HepG2 (cell line): ENCODE results near the gene ABHD17A. TPM values are rescaled to one million over a fixed set of nuclear protein-coding genes. Genes with fewer than 3 reads are reported as not detected.
A peak's percentile ranks its signal among the peaks of the same experiment; 100 is the strongest.

Experiments used
- AGO1 ChIP-seq: fragments of 200-400 bp; formaldehyde crosslinking; IDR thresholded peaks from 2 replicates; pipeline ENCODE4 v1.6.1; 2017; ENCODE audit warnings: mild to moderate bottlenecking, low read depth, low read length, moderate library complexity; ENCODE audit not compliant: poor library complexity, severe bottlenecking
- ELF3 ChIP-seq: IDR thresholded peaks from 2 replicates; pipeline ENCODE4 v1.6.1; 2016; ENCODE audit warnings: missing genetic modification reagents, missing compliant biosample characterization
- EP300 ChIP-seq, 3 experiments: sonication (generic) in 1 of 3; formaldehyde crosslinking in 1 of 3; IDR thresholded peaks; 2 replicates each; pipeline versions ENCODE4 v1.5.1 to v1.6.1; 2011 to 2020; ENCODE audit warnings: low read depth in 2 of 3, low read length in 2 of 3, borderline replicate concordance in 1 of 3, improper control_type of control experiment in 1 of 3, mild to moderate bottlenecking in 1 of 3, missing genetic modification reagents in 1 of 3, moderate library complexity in 1 of 3
- KDM5B ChIP-seq: sonication (generic); formaldehyde crosslinking; IDR thresholded peaks from 2 replicates; pipeline ENCODE4 v1.4.0; 2020; ENCODE audit warnings: missing genetic modification reagents, mild to moderate bottlenecking, borderline replicate concordance
- PHF20 ChIP-seq: sonication (generic); formaldehyde crosslinking; IDR thresholded peaks from 2 replicates; pipeline ENCODE4 v1.5.0; 2020; ENCODE audit warnings: mild to moderate bottlenecking, missing genetic modification reagents
- POLR2G ChIP-seq: fragments of 200-400 bp; formaldehyde crosslinking; IDR thresholded peaks from 2 replicates; pipeline ENCODE4 v1.6.1; 2018; ENCODE audit warnings: mild to moderate bottlenecking, low read depth, low read length, moderate library complexity
- ZNF598 ChIP-seq: sonication (generic); formaldehyde crosslinking; IDR thresholded peaks from 2 replicates; pipeline ENCODE4 v1.5.1; 2020; ENCODE audit warnings: mild to moderate bottlenecking, missing genetic modification reagents, borderline replicate concordance
- ZNF678 ChIP-seq: sonication (generic); formaldehyde crosslinking; IDR thresholded peaks from 2 replicates; pipeline ENCODE4 v1.4.0; 2020; ENCODE audit warnings: mild to moderate bottlenecking, missing genetic modification reagents
- polyA plus RNA-seq, 8 experiments: library from polyadenylated mRNA; depleted of rRNA in 3 of 8; stranded (reverse) in 7 of 8; unstranded in 1 of 8; fragments of >200 nt; fragmentation: Illumina TruSeq in 4 of 8; extraction: Trizol in 4 of 8; gene quantifications; 2 replicates each; pipeline versions ENCODE4 v1.2.1 to v1.2.3, GENCODE V29; 2011 to 2016; ENCODE audit warnings: low read depth in 4 of 8, missing spikeins in 1 of 8, mixed read lengths in 1 of 8; ENCODE audit not compliant: insufficient read depth in 1 of 8
- total RNA-seq, 5 experiments: library from RNA; depleted of rRNA; stranded (reverse); fragments of >200 nt; fragmentation: Illumina TruSeq; extraction: Trizol; gene quantifications; 2 replicates each; pipeline ENCODE4 v1.2.3, GENCODE V29; 2016; ENCODE audit warnings: low read depth in 1 of 5
- TF ChIP-seq, protein P1 (sequence below): sonication (generic); formaldehyde crosslinking; IDR thresholded peaks from 2 replicates; pipeline ENCODE4 v1.4.0; 2020; ENCODE audit warnings: missing genetic modification reagents
- TF ChIP-seq, protein P2 (sequence below): sonication (generic); formaldehyde crosslinking; IDR thresholded peaks from 2 replicates; pipeline ENCODE4 v1.5.0; 2020; ENCODE audit warnings: missing genetic modification reagents, mild to moderate bottlenecking, borderline replicate concordance
- TF ChIP-seq, protein P3 (sequence below): sonication (generic); IDR thresholded peaks from 2 replicates; pipeline ENCODE4 v1.6.1; 2016; ENCODE audit warnings: low read depth, borderline replicate concordance
- TF ChIP-seq, protein P4 (sequence below): IDR thresholded peaks from 2 replicates; pipeline ENCODE4 v1.6.1; 2016; ENCODE audit warnings: mild to moderate bottlenecking
- TF ChIP-seq, protein P5 (sequence below): sonication (generic); formaldehyde crosslinking; IDR thresholded peaks from 2 replicates; pipeline ENCODE4 v1.5.0; 2020; ENCODE audit warnings: missing genetic modification reagents, mild to moderate bottlenecking, borderline replicate concordance
- TF ChIP-seq, protein P6 (sequence below): sonication (generic); formaldehyde crosslinking; conservative IDR thresholded peaks from 2 replicates; pipeline ENCODE4 v1.8.1; 2023; ENCODE audit warnings: missing genetic modification reagents

Gene ABHD17A
- total and polyA plus RNA-seq, 2 of the 13 experiments (the other 11 are each of a cell fraction or from before 2014, with no cell fraction given) = 27.7 to 40.8 TPM

DNA sequence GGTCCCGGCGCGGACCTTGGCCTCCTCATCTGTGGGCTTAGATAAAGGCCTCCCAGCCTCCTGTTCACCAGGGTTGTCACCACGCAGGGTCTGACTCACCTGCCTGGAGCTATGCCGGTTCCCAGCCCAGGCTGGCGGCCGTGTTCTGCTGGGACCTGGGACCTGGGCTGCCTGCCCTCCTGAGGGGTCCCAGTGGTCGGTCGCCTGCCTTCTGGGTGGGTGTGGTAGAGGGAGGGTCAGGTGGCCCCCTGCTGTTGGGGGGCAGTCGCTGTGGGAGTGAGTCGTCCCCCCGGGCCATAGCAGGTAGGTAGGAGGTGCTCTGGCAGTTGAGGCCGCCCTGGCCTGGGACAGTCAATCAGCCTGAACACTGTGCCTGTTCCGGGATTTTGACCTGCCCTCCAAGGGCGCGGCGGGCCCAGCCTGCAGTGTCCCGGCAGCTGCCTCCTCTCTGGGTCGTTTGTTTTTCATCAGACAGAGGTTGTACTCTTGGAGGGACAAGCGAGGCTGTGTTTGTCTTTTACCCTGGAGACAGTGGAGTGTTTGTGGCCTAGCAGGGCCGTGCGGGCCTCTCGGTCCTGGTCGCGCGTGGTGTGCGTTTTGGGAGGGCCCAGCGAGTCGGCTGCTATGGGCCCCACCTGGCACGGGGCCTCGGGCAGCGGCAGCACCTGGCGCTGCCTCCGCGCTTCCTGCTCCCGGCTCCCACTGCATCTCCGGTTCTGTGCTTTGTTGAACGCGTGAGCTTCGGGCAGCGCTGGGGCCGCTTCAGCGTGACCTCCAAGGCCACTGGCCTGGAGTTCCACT is 22.5 kb upstream of the ABHD17A start (continued):
- TF ChIP-seq, protein P1, sequence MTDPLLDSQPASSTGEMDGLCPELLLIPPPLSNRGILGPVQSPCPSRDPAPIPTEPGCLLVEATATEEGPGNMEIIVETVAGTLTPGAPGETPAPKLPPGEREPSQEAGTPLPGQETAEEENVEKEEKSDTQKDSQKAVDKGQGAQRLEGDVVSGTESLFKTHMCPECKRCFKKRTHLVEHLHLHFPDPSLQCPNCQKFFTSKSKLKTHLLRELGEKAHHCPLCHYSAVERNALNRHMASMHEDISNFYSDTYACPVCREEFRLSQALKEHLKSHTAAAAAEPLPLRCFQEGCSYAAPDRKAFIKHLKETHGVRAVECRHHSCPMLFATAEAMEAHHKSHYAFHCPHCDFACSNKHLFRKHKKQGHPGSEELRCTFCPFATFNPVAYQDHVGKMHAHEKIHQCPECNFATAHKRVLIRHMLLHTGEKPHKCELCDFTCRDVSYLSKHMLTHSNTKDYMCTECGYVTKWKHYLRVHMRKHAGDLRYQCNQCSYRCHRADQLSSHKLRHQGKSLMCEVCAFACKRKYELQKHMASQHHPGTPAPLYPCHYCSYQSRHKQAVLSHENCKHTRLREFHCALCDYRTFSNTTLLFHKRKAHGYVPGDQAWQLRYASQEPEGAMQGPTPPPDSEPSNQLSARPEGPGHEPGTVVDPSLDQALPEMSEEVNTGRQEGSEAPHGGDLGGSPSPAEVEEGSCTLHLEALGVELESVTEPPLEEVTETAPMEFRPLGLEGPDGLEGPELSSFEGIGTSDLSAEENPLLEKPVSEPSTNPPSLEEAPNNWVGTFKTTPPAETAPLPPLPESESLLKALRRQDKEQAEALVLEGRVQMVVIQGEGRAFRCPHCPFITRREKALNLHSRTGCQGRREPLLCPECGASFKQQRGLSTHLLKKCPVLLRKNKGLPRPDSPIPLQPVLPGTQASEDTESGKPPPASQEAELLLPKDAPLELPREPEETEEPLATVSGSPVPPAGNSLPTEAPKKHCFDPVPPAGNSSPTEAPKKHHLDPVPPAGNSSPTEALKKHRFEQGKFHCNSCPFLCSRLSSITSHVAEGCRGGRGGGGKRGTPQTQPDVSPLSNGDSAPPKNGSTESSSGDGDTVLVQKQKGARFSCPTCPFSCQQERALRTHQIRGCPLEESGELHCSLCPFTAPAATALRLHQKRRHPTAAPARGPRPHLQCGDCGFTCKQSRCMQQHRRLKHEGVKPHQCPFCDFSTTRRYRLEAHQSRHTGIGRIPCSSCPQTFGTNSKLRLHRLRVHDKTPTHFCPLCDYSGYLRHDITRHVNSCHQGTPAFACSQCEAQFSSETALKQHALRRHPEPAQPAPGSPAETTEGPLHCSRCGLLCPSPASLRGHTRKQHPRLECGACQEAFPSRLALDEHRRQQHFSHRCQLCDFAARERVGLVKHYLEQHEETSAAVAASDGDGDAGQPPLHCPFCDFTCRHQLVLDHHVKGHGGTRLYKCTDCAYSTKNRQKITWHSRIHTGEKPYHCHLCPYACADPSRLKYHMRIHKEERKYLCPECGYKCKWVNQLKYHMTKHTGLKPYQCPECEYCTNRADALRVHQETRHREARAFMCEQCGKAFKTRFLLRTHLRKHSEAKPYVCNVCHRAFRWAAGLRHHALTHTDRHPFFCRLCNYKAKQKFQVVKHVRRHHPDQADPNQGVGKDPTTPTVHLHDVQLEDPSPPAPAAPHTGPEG (CRISPR knock-in tag) = 0 out of 2 replicates have a peak, but pooled peaks have one; percentile 53
- TF ChIP-seq, protein P2, sequence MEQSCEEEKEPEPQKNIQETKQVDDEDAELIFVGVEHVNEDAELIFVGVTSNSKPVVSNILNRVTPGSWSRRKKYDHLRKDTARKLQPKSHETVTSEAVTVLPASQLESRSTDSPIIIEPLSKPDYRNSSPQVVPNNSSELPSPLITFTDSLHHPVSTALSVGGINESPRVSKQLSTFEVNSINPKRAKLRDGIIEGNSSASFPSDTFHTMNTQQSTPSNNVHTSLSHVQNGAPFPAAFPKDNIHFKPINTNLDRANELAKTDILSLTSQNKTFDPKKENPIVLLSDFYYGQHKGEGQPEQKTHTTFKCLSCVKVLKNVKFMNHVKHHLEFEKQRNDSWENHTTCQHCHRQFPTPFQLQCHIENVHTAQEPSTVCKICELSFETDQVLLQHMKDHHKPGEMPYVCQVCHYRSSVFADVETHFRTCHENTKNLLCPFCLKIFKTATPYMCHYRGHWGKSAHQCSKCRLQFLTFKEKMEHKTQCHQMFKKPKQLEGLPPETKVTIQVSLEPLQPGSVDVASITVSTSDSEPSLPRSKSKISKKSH (CRISPR knock-in tag) = peak; percentile 50; the same call in 1 of the 2 replicates
- TF ChIP-seq, protein P3, sequence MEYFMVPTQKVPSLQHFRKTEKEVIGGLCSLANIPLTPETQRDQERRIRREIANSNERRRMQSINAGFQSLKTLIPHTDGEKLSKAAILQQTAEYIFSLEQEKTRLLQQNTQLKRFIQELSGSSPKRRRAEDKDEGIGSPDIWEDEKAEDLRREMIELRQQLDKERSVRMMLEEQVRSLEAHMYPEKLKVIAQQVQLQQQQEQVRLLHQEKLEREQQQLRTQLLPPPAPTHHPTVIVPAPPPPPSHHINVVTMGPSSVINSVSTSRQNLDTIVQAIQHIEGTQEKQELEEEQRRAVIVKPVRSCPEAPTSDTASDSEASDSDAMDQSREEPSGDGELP = peak; percentile 36; the same call in 1 of the 2 replicates
- TF ChIP-seq KDM5B (CRISPR knock-in tag) (peak; percentile 19; the same call in 1 of the 2 replicates), POLR2G (peak; percentile 26; the same call in 1 of the 2 replicates), PHF20 (no peak), AGO1 (peak; percentile 50), EP300 (IDR thresholded peaks at IDR 0.05; ENCODE audit: low read depth in 2 of 2, low read length in 2 of 2) (no peak), EP300 (CRISPR knock-in tag; IDR thresholded peaks at IDR 0.05; ENCODE audit: borderline replicate concordance) (no peak), ZNF598 (CRISPR knock-in tag) (no peak), ELF3 (CRISPR knock-in tag) (0 out of 2 replicates have a peak, but pooled peaks have one; percentile 9), ZNF678 (CRISPR knock-in tag) (0 out of 2 replicates have a peak, but pooled peaks have one; percentile 50)
- TF ChIP-seq, protein P4, sequence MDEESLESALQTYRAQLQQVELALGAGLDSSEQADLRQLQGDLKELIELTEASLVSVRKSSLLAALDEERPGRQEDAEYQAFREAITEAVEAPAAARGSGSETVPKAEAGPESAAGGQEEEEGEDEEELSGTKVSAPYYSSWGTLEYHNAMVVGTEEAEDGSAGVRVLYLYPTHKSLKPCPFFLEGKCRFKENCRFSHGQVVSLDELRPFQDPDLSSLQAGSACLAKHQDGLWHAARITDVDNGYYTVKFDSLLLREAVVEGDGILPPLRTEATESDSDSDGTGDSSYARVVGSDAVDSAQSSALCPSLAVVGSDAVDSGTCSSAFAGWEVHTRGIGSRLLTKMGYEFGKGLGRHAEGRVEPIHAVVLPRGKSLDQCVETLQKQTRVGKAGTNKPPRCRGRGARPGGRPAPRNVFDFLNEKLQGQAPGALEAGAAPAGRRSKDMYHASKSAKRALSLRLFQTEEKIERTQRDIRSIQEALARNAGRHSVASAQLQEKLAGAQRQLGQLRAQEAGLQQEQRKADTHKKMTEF = peak; percentile 56; the same call in 1 of the 2 replicates
- TF ChIP-seq, protein P5, sequence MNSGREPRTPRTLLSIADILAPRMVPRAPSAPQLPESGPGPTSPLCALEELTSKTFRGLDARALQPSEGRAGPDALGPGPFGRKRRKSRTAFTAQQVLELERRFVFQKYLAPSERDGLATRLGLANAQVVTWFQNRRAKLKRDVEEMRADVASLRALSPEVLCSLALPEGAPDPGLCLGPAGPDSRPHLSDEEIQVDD (CRISPR knock-in tag) = no peak
- TF ChIP-seq, protein P6, sequence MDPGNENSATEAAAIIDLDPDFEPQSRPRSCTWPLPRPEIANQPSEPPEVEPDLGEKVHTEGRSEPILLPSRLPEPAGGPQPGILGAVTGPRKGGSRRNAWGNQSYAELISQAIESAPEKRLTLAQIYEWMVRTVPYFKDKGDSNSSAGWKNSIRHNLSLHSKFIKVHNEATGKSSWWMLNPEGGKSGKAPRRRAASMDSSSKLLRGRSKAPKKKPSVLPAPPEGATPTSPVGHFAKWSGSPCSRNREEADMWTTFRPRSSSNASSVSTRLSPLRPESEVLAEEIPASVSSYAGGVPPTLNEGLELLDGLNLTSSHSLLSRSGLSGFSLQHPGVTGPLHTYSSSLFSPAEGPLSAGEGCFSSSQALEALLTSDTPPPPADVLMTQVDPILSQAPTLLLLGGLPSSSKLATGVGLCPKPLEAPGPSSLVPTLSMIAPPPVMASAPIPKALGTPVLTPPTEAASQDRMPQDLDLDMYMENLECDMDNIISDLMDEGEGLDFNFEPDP (CRISPR knock-in tag) = 0 out of 2 replicates have a peak, but pooled peaks have one; percentile 72
